HG02970 (cell line): ENCODE measurements around the gene TYW5.
A peak's percentile ranks its signal among the peaks of the same experiment; 100 is the strongest.
"Not testable (repeated sequence)": the region's sequence is repeated elsewhere in the genome, so short reads cannot be mapped to it uniquely, and the experiment has no call there.

Experiments
- ATAC-seq: cut with Tn5 transposase; IDR thresholded peaks from one replicate; pipeline ENCODE4 v1.9.1; 2021; ENCODE audit warnings: mild to moderate bottlenecking, moderate library complexity, moderate number of reproducible peaks; ENCODE audit not compliant: unreplicated experiment, low FRiP score

TYW5 gene

DNA sequence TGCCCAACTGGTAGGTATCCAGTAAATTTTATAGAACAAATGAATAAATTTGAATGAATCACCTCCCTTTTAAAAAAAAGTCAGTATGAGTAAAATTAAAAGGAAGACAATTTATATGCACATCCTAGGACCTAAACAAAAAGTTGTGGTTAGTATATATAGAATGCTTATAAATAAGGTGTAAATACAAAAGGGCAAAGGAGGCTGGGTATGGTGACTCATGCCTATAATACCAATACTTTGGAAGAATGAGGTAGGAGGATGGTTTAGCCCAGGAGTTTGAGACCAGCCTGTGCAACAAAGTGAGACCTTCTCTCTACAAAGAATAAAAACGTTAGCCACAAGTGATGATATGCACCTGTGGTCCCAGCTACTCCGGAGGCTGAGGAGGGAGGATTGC lies 31.4 kb downstream of the TYW5 start:
- no peak for ATAC-seq

DNA sequence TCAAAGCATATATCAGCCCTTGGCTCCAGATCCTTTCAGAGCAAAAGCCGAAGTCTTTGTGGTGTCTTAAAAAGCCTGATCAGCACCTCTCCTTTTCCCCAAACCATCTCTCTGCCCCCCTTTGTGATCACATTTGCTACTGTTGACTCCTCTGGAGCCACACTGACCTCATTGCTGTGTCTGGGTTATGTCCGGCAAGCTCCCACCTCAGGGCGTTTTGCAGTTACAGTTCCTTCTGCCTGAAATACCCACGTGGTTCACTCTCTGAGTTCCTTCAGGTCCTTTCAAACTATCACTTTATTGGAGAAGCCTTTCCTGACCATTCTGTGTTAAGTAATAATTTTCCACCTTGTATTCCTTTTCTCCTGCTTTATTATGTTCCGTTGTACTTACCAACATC lies 32.4 kb downstream of the TYW5 start:
- ATAC-seq, result no peak

DNA sequence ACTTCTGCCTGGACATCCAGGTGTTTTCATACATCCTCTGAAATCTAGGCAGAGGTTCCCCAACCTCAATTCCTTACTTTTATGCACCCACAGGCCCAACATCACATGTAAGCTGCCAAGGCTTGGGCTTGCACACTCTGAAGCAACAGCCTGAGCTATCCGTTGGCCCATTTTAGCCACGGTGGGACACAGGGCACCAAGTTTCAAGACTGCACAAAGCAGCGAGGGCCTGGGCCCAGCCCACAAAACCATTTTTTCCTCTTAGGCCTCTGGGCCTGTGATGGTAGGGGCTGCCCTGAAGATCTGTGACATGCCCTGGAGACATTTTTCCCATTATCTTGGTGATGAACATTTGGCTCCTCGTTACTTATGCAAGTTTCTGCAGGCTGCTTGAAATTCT lies 38.3 kb downstream of the TYW5 start:
- no peak for ATAC-seq

DNA sequence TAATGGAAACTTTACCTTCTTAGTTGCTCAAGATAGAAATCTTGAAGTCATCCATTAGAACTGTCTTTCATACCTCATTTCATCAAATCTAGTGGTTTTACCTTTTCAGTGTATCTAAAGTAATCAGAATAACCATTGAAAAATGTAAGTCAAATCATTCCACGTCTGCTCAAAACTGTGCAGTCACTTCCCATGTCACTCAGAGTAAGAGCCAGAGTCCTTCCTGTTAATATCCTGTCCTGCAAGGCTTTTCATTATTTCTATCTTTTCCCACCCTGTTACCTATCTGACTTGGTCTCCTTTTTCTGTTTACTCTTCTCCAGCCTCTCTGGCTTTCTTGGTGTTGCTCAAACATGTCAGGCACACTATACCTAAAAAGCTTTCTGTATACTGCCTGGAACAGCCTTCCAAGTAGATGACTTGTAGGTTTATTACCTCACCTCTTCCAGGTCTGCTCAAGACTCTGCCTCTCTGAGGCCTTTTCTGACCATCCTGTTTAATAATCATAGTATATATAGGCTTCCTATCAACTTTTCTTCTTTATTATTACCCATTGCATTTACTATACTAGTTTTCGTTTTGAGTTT lies 40.8 kb downstream of the TYW5 start:
- ATAC-seq, result no peak

DNA sequence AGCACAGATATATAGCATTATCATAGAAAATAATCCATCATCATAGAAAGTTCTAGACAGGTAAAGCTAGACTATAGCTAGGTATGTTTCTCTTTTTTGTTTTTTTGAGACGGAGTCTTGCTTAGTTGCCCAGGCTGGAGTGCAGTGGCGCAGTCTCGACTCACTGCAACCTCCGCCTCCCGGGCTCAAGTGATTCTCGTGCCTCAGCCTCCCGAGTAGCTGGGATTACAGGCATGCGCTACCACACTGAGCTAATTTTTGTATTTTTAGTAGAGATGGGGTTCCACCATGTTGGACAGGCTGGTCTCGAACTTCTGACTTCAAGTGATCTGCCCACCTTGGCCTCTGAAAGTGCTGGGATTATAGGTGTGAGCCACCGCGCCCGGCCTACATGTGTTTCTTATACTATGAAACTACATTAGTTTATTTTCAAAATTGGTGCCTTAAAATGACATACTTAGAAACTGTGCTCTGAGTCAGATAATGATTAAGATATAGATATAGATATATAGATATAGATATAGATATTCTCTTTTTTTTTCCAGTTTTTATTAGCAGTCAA lies 42.7 kb downstream of the TYW5 start:
- ATAC-seq, result not testable (repeated sequence)

DNA sequence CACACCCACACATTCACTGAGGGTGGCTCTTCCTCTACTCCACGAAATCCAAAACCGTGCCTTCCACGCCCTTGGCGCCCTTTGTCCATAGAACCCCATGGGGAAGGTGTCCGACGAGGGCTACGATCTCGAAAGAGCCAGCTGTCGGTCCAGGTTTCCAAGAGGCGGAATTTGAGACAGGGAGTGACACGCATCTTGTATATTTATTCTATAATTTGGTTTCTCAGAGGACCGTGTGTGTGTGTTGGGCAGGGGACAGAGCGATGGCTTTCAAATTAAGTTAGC lies 43.5 kb downstream of the TYW5 start:
- ATAC-seq, result no peak

DNA sequence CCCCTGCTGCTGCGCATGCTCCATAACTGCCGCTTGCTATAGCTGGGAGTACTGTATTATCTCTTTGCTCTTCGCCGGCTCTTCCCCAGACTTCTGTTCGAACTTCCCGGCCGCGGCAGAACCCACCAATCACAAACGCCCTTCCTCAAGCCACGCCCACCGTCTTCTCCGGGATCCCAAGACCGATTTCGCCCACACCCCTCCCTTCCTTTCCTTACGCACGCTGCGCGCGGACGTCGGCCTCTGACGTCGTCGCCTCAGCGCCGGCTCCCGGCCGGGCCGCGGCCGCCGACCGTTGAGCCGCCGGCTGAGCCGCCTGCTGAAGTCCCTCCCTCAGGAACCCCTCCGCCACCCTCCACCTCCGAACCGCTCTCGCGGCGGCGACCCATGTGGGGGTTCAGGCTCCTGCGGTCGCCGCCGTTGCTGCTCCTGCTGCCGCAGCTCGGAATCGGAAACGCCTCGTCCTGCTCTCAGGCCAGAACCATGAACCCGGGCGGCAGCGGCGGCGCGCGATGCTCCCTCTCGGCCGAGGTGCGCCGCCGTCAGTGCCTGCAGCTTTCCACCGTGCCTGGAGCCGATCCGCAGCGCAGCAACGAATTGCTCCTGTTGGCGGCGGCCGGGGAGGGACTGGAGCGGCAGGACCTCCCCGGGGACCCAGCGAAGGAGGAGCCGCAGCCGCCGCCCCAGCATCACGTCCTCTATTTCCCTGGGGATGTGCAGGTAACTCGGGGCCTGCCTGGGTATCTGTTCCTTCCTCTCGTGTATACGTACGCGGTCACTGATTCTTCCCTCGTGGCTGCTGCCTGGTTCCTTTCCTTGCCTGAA lies 44.0 kb downstream of the TYW5 start, which contains the start of gene C2orf69:
Gene C2orf69 (plus strand): TSS at position 242 of the 825 bp plus-strand sequence. CDS start 146 bp downstream, at position 388.
- peak; percentile 93 for ATAC-seq

DNA sequence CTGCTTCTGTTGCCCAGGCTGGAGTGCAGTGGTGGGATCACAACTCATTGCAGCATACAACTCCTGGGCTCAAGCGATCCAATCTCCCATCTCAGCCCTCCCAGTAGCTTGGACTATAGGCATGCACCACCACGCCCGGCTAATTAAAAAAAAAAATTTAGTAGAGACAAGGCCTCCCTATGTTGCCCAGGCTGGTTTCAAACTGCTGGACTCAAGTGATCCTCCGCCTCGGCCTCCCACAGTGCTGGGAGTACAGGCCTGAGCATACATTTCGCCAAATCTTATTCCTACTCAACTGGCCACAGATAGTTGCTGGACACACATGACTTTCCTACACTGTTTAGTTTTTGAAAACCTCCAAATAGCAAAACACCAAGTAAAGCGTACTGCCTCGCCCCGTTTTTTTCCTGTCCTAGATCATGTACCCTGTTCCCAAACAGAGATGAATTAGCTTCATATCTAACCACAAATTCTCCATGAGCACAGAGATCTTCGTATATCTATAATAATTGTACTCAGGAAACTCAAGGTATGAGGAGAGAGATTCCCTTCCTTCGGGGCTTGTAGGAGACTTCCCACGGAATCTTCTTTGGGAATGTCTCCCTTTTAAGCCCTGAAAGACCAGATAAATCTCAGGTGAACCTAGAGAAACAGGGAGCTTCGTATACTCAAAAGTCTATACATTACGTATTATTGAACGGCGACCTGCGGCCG lies 44.8 kb downstream of the TYW5 start:
- no peak for ATAC-seq

DNA sequence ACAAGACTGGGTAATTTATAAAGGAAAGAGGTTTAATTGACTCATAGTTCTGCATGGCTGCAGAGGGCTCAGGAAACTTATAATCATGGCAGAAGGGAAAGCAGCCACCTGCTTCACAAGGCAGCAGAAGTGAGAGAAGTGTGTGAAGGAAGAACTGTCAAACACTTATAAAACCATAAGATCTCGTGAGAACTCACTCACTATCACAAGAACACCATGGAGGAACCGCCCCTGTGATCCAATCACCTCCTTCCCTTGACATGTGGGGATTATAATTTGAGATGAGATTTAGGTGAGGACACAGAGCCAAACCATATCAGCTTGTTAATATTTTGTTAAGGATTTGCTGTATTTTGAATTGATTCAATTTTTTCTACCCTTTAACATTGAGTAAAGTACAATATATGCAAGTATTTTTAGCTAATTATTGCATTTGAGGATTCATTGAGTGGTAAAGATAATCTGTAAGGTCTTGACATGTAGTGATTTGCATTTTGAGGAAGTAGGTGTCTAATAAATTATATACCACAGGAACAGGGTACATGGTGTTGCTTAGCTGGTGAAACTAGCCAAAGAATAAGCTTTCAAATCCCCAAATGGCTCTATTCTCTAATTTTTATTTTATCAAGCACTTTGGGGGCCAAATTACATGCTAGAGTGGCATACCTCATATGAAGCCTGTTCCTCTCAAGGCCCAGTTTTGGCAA lies 48.1 kb downstream of the TYW5 start:
- ATAC-seq, result no peak

DNA sequence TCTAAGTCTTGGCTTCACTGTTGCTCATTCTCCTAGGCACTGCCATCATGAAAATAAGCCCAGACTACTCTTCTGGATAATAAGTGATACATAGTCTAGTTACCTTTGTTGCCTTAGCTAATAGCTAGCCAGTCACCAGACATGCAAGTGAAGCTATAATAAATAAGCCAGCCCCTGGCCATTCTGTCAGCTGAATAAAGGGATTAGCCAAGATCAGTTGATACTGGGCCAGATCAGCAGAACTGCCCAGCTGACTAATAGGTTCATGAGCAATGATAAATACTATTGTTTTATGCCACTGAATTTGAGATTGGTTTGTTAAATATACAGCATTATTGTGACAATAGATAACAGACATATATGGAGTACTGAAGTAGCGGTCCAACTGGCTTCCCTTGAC lies 52.2 kb downstream of the TYW5 start:
- ATAC-seq, result no peak

DNA sequence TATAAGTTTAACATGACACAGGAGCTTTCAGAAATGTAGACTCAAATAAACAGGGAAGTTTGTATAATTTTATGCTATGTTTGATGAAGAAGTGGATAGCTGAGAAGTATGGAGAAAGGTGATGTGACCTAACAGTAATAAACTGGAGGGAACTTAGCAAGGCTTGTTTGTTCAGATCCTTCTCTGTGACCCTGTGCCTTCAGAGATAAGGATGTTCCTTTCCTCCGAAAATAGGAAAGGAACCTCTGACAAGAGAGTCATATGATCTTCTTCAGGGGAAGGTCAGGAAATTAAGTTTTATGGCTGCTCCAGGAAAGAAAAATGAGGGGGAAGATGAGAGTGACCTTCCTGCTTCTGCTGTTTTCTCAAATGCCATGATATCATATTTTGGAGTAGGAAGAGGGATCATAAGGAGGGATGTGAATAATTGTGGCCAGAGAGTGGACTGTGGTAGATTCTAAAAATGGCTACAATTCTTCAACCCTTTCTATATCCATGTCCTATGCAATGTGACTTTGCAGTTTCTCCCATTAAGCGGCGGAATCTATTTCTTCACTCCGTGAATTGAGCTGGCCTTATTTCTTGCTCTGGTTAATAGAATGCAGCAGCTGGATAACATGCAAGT lies 52.7 kb downstream of the TYW5 start:
- ATAC-seq, result no peak

DNA sequence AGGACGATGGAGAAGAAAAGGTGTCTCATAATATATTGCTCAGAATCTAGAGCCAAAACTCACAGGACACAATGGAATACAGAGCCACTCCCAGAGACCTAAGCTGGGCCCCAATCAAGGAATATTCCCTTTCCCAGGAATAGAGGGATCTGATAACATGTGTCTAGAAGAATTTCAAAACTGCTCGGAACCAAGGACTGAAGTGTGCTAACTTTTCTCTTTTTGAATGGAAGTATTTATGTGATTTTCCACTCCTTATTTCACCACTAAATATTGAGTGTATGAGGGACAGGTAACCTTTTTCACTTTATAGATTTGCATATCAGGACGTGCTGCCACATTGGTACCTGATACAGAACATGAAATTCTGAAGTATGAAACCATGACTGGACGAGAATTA lies 53.3 kb downstream of the TYW5 start:
- no peak for ATAC-seq

DNA sequence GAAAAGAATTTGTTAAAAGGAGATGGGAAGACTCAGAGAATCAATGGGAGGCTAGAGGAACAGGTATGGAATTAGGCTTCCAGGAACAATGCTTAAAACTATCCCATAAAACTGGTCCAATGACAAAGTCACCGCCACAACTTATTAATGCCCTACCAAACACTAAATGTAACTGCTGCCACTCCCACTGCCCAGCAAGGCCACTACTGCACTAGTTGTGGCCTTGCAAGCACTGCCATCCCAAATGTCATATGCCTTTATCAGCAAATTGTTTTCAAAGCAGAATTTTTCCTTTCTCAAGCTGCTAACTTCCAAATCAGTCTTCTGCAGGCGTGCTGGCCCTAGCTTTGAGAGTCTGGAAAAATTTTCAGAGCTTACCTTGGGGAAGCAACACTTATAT lies 58.7 kb downstream of the TYW5 start:
- ATAC-seq, result no peak

DNA sequence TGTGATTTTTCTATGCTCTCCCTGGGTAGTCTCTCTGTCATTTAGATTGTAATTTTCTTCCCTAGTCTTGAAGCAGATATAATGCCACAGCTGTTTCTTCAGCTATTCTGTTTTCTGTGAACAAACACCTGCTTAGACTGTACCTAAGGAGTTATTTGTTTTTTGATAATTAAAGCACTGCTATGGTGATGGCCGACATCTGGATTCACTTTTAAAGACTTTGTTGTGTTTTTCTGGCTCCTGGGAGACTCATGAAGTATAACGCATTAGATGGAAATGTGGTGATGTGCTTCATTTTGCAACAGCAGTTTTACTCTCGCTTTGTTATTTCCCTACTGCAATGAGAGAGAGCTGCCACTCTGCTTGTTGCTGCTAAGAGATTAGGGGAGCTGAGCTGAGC lies 59.9 kb downstream of the TYW5 start:
- ATAC-seq, result no peak

DNA sequence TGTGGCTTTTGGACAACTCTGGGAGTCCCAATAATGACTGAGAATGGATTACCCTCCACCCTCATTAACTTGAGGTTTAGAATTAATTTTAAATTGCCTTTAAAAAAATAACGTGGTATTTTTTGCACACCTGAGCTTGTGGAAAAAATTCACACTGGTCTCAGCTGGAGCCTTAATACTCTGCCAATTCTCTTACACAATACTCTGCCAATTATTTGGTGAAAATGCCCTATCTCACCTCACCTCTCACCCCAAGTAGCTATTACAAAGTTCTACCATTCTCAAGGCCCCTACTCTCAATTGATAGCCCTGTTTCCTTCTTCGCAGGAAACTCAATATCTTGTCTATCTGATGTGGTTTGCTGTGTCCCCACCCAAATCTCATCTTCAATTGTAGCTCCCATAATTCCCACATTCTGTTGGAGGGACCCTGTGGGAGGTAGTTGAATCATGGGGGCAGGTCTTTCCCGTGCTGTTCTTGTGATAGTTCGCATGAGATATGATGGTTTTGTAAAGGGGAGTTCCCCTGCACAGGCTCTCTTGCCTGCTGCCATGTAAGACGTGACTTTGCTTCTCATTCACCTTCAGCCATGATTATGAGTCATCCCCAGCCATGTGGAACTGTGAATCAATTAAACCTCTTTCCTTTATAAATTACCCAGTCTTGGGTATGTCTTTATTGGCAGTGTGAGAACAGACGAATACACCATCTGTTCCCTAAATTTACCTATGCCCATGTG lies 71.6 kb downstream of the TYW5 start:
- ATAC-seq, result no peak

DNA sequence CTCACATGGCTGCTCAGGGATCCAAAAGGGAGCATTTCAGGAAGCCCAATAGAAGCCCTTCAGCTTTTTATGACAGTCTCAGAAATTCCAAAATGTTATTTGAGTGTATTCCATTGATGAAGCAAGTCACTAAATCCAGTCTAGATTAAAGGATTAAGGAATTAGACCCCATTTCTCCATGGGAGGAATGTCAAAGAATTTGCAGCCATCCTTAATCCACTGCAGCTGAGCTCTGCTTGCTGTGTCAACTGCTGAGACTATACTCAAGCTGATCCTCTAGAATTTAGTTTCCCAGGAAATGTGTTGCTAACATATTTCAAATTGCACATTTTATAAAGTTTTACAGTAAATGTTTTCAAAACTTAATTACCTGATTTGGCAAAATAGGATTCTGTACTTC lies 72.6 kb downstream of the TYW5 start:
- ATAC-seq, result no peak
